HG03095 (cell line): ENCODE data around the gene SPINK13.
"Not testable (repeated sequence)": the region's sequence is repeated elsewhere in the genome, so short reads cannot be mapped to it uniquely, and the experiment has no call there.

Experiments
- ATAC-seq: cut with Tn5 transposase; IDR thresholded peaks from one replicate; pipeline ENCODE4 v1.9.1; 2021; ENCODE audit warnings: moderate library complexity; ENCODE audit not compliant: unreplicated experiment

The SPINK13 gene

GRCh38 chr5:148311484-148311883, 42.9 kb downstream of the SPINK13 start:
- no peak for ATAC-seq

- ATAC-seq, result no peak
Observed at GRCh38 chr5:148312153-148312552, 43.6 kb downstream of the SPINK13 start, which contains the start of gene SPINK7. TSS of gene SPINK7 (plus strand) at chr5:148312423. CDS start at chr5:148312484, 61 bp downstream.

GRCh38 chr5:148314187-148314586, 45.6 kb downstream of the SPINK13 start:
- no peak for ATAC-seq

- ATAC-seq, result no peak
Observed at GRCh38 chr5:148314731-148315130, 46.1 kb downstream of the SPINK13 start.

- not testable (repeated sequence) for ATAC-seq
Observed at GRCh38 chr5:148320011-148320963, 51.7 kb downstream of the SPINK13 start.

GRCh38 chr5:148333262-148333849, 64.8 kb downstream of the SPINK13 start:
- no peak for ATAC-seq

- ATAC-seq, result no peak
Observed at GRCh38 chr5:148335259-148335658, 66.7 kb downstream of the SPINK13 start, which contains the start of gene SPINK9. TSS of gene SPINK9 (plus strand) at chr5:148335559. CDS start at chr5:148335614, 55 bp downstream.
